H1 (cell line): ENCODE measurements around the gene RBMS1. TPM values are rescaled to one million over a fixed set of nuclear protein-coding genes. Genes with fewer than 3 reads are reported as not detected.

ENCODE experiments used
- CTCF ChIA-PET: fragments of 300-600 bp; sonication (Branson Sonifier 250); formaldehyde crosslinking; loops from one replicate; lab custom pipeline; 2021; ENCODE audit not compliant: partially characterized antibody; lab: Charles Lee
- POLR2A ChIA-PET: fragments of 300-600 bp; sonication (Branson Sonifier 250); formaldehyde crosslinking; loops from one replicate; lab custom pipeline; 2021; ENCODE audit warnings: inconsistent platforms; ENCODE audit not compliant: partially characterized antibody; lab: Charles Lee
- DNase-seq, 2 experiments: peaks; one replicate each; pipeline versions ENCODE4 v3.0.0 to v3.0.0-alpha.2; 2010 to 2022; ENCODE audit warnings: low spot score in 2 of 2, low read depth in 1 of 2, mixed read lengths in 1 of 2
- FAIRE-seq: peaks from 2 replicates; lab custom pipeline; 2011; peaks lifted over from hg19 to GRCh38; lab: Jason Lieb, UNC
- H2AFZ ChIP-seq: 2 replicates; pipeline ENCODE4 v1.8.1; 2012; ENCODE audit warnings: low read length, inconsistent platforms
- H2AK5ac ChIP-seq: 2 replicates; pipeline ENCODE4 v1.6.1; 2013; ENCODE audit warnings: low read depth, low read length
- H2BK120ac ChIP-seq: replicated peaks from 2 replicates; pipeline ENCODE3; 2013; ENCODE audit warnings: low read depth, low read length, inconsistent platforms
- H2BK12ac ChIP-seq: 2 replicates; pipeline ENCODE4 v1.6.1; 2013; ENCODE audit warnings: low read depth, low read length
- H2BK15ac ChIP-seq: 2 replicates; pipeline ENCODE4 v1.6.1; 2013; ENCODE audit warnings: low read length
- H2BK20ac ChIP-seq: 2 replicates; pipeline ENCODE4 v1.6.1; 2013; ENCODE audit warnings: low read length
- H2BK5ac ChIP-seq: 2 replicates; pipeline ENCODE4 v1.6.1; 2013; ENCODE audit warnings: low read depth, low read length
- H3K14ac ChIP-seq: 2 replicates; pipeline ENCODE4 v1.6.1; 2013; ENCODE audit warnings: inconsistent platforms; ENCODE audit not compliant: insufficient read length
- H3K18ac ChIP-seq: 2 replicates; pipeline ENCODE4 v1.6.1; 2013; ENCODE audit warnings: low read length; ENCODE audit errors: extremely low read depth
- H3K23ac ChIP-seq: 2 replicates; pipeline ENCODE4 v1.6.1; 2013; ENCODE audit warnings: inconsistent platforms; ENCODE audit not compliant: insufficient read length
- H3K23me2 ChIP-seq: 2 replicates; pipeline ENCODE4 v1.6.1; 2013; ENCODE audit warnings: low read depth, low read length
- H3K27ac ChIP-seq: 2 replicates; pipeline ENCODE4 v1.6.1; 2011; ENCODE audit warnings: low read depth, low read length, inconsistent platforms
- H3K27me3 ChIP-seq, 4 experiments: replicated peaks in 1 of 4; 1 replicate in 1 of 4; 2 replicates in 3 of 4; pipeline versions ENCODE4 v1.6.1 to v1.8.1; 2011 to 2013; ENCODE audit warnings: low read length in 3 of 4, mild to moderate bottlenecking in 3 of 4, inconsistent platforms in 2 of 4, mixed read lengths in 2 of 4, moderate library complexity in 1 of 4; ENCODE audit not compliant: control insufficient read depth in 3 of 4, insufficient read depth in 3 of 4; ENCODE audit errors: extremely low read depth in 1 of 4
- H3K36me3 ChIP-seq, 4 experiments: 2 replicates each; pipeline versions ENCODE4 v1.6.1 to v1.8.1; 2011 to 2013; ENCODE audit warnings: mild to moderate bottlenecking in 4 of 4, low read length in 3 of 4, moderate library complexity in 2 of 4, control low read depth in 1 of 4, inconsistent platforms in 1 of 4; ENCODE audit not compliant: insufficient read depth in 4 of 4, control insufficient read depth in 2 of 4
- H3K4ac ChIP-seq: replicated peaks from 2 replicates; pipeline ENCODE3; 2013; ENCODE audit warnings: low read length, low read depth, mixed read lengths, inconsistent platforms; ENCODE audit not compliant: insufficient read length
- H3K4me1 ChIP-seq, 4 experiments: replicated peaks in 1 of 4; 1 replicate in 1 of 4; 2 replicates in 3 of 4; pipeline versions ENCODE4 v1.6.1 to v1.8.1; 2011 to 2013; ENCODE audit warnings: low read length in 3 of 4, inconsistent platforms in 2 of 4, mixed read lengths in 1 of 4; ENCODE audit not compliant: insufficient read depth in 4 of 4, control insufficient read depth in 3 of 4
- H3K4me2 ChIP-seq, 2 experiments: 2 replicates each; pipeline versions ENCODE4 v1.6.1 to v1.8.1; 2011 to 2013; ENCODE audit warnings: low read depth in 2 of 2, low read length in 2 of 2, control low read depth in 1 of 2, inconsistent platforms in 1 of 2, mild to moderate bottlenecking in 1 of 2; ENCODE audit not compliant: insufficient read depth in 1 of 2
- H3K4me3 ChIP-seq, 4 experiments: fragments of 200-600, 300-600 bp in 1 of 4; sonication (generic), shearing (Covaris generic), sonication (Bioruptor Twin) in 1 of 4; 2 replicates each; pipeline versions ENCODE4 v1.5.1 to v1.8.1; 2011 to 2016; ENCODE audit warnings: low read length in 4 of 4, low read depth in 3 of 4, control low read depth in 2 of 4, inconsistent platforms in 2 of 4, mild to moderate bottlenecking in 2 of 4, mixed read lengths in 1 of 4, moderate library complexity in 1 of 4; ENCODE audit not compliant: insufficient read depth in 2 of 4; ENCODE audit errors: extremely low read depth in 1 of 4
- H3K56ac ChIP-seq: replicated peaks from 2 replicates; pipeline ENCODE3; 2013; ENCODE audit warnings: low read depth, mild to moderate bottlenecking, mixed read lengths, low read length, inconsistent platforms; ENCODE audit not compliant: insufficient read length
- H3K79me1 ChIP-seq: 2 replicates; pipeline ENCODE4 v1.6.1; 2013; ENCODE audit warnings: low read depth, low read length, control low read depth
- H3K79me2 ChIP-seq, 2 experiments: 2 replicates each; pipeline versions ENCODE4 v1.6.1 to v1.8.1; 2012 to 2013; ENCODE audit warnings: low read length in 2 of 2, mild to moderate bottlenecking in 2 of 2, inconsistent platforms in 1 of 2; ENCODE audit not compliant: insufficient read depth in 2 of 2, control insufficient read depth in 1 of 2
- H3K9ac ChIP-seq, 4 experiments: replicated peaks in 1 of 4; 1 replicate in 1 of 4; 2 replicates in 3 of 4; pipeline versions ENCODE4 v1.6.1 to v1.8.1; 2011 to 2013; ENCODE audit warnings: low read depth in 3 of 4, low read length in 3 of 4, control low read depth in 2 of 4, mild to moderate bottlenecking in 2 of 4, moderate library complexity in 2 of 4, inconsistent platforms in 1 of 4; ENCODE audit errors: extremely low read depth in 1 of 4
- H3K9me3 ChIP-seq, 2 experiments: 2 replicates each; pipeline versions ENCODE4 v1.6.1 to v1.8.1; 2012 to 2013; ENCODE audit warnings: mild to moderate bottlenecking in 2 of 2, moderate library complexity in 2 of 2, control low read depth in 1 of 2, inconsistent platforms in 1 of 2, low read depth in 1 of 2, low read length in 1 of 2, mixed read lengths in 1 of 2; ENCODE audit not compliant: insufficient read depth in 2 of 2
- H4K20me1 ChIP-seq, 2 experiments: replicated peaks in 1 of 2; 2 replicates each; pipeline versions ENCODE3 to v1.8.1; 2011 to 2013; ENCODE audit warnings: inconsistent platforms in 2 of 2, low read length in 2 of 2, mild to moderate bottlenecking in 1 of 2; ENCODE audit not compliant: insufficient read depth in 2 of 2, control insufficient read depth in 1 of 2
- H4K5ac ChIP-seq: 2 replicates; pipeline ENCODE4 v1.6.1; 2013; ENCODE audit warnings: low read length, low read depth, mixed read lengths, inconsistent platforms; ENCODE audit not compliant: insufficient read length
- H4K8ac ChIP-seq: 2 replicates; pipeline ENCODE4 v1.8.0; 2013; ENCODE audit warnings: mild to moderate bottlenecking, moderate library complexity, low read length, inconsistent platforms; ENCODE audit not compliant: insufficient read depth; ENCODE audit errors: extremely low read depth
- H4K91ac ChIP-seq: replicated peaks from 2 replicates; pipeline ENCODE3; 2013; ENCODE audit warnings: low read length, mixed read lengths, inconsistent platforms; ENCODE audit not compliant: insufficient read length
- ASH2L ChIP-seq: fragments of 200-600, 300-600 bp; sonication (generic); IDR thresholded peaks from one replicate; pipeline ENCODE4 v1.7.1; 2017; ENCODE audit warnings: low read length
- CREB1 ChIP-seq: IDR thresholded peaks from 2 replicates; pipeline ENCODE4 v1.6.1; 2012; ENCODE audit warnings: inconsistent platforms
- GTF2F1 ChIP-seq: IDR thresholded peaks from 2 replicates; pipeline ENCODE4 v1.6.1; 2012; ENCODE audit warnings: low read depth, low read length, improper control_type of control experiment, borderline replicate concordance
- JUN ChIP-seq: IDR thresholded peaks from 2 replicates; pipeline ENCODE4 v1.6.1; 2011; ENCODE audit warnings: low read depth, mild to moderate bottlenecking, improper control_type of control experiment, low read length
- SAP30 ChIP-seq: fragments of 300-600 bp; sonication (generic); IDR thresholded peaks from 2 replicates; pipeline ENCODE4 v1.7.1; 2012; ENCODE audit warnings: low read length, moderate library complexity, mild to moderate bottlenecking, inconsistent platforms; ENCODE audit not compliant: insufficient read depth, insufficient replicate concordance
- SP2 ChIP-seq: IDR thresholded peaks from 2 replicates; pipeline ENCODE4 v1.6.1; 2012; ENCODE audit warnings: mild to moderate bottlenecking, low read length, inconsistent platforms
- SRF ChIP-seq: IDR thresholded peaks from 2 replicates; pipeline ENCODE4 v1.6.1; 2011; ENCODE audit warnings: mild to moderate bottlenecking, low read depth, low read length, moderate library complexity
- USF2 ChIP-seq: IDR thresholded peaks from 2 replicates; pipeline ENCODE4 v1.6.1; 2011; ENCODE audit warnings: low read length, improper control_type of control experiment
- WGBS, 2 experiments: shearing (Covaris generic) in 1 of 2; methylation state at CpG; one replicate each; pipeline versions ENCODE4 v1.1.6 to v1.1.7; 2013 to 2015; ENCODE audit warnings: low lambda C conversion rate in 2 of 2, mixed read lengths in 2 of 2, inconsistent platforms in 1 of 2, low coverage in 1 of 2, missing lambda C conversion rate in 1 of 2; ENCODE audit not compliant: insufficient replicate concordance in 2 of 2, insufficient coverage in 1 of 2, insufficient read length in 1 of 2; ENCODE audit errors: extremely low coverage in 1 of 2, missing lambda C conversion rate in 1 of 2; 5-methylcytosine and 5-hydroxymethylcytosine counted together
- polyA plus RNA-seq, 7 experiments: library from polyadenylated mRNA; depleted of rRNA in 3 of 7; stranded (reverse) in 5 of 7; unstranded in 2 of 7; fragments of >200 nt in 5 of 7; fragments of 200-250 nt in 2 of 7; gene quantifications; 1 replicate in 5 of 7; 2 replicates in 1 of 7; 4 replicates in 1 of 7; pipeline versions ENCODE4 v1.2.1 to v1.2.3, GENCODE V29; 2011 to 2013; ENCODE audit warnings: missing spikeins in 2 of 7, mixed read lengths in 2 of 7
- total RNA-seq: library from RNA; stranded (reverse); fragmentation: NEBNext Ultra II Directional; extraction: Animal tissue kit (Norgen Biotek cat#: 25700); gene quantifications from 2 replicates; pipeline ENCODE4 v1.2.1, GENCODE V29; 2021

The RBMS1 gene
- total and polyA plus RNA-seq, 2 of the 8 experiments (the other 6 are each of a cell fraction or from before 2014, with no cell fraction given) = 53.7 to 60.0 TPM

DNA sequence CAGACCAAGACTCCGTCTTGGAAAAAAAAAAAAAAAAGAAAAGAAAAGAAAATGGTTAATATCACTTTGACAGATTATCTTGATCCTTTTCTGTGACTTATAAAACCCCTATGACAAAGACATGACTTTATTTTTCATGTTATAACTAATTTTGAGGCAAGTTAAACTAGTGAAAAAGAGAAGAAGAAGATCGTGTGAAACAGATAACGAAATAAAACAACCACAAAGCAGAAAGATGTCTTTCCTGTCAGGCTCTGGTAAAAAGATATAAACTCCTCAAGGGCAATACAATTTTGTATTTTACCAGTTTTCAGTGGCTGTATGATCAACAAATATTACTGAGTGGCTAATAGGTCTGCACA is 13.4 kb upstream of the RBMS1 start:
- Histone ChIP-seq H3K9me3 (no peaks in the 10 kb centered on the region), H3K23ac (no peak overlapping the region), H2BK12ac (no peak overlapping the region), H3K4me2 (no peak overlapping the region), H2AFZ (no peak overlapping the region), H2BK15ac (no peak overlapping the region), H4K20me1 (no peaks in the 10 kb centered on the region), H3K56ac (no peak overlapping the region), H2BK120ac (no peak overlapping the region), H3K27me3 (peaks cover 0 to 1% (median 0%) of the 10 kb centered on the region in 4 experiments; a peak in 1 of 7 replicates), H2BK20ac (no peak overlapping the region), H3K27ac (no peak overlapping the region), H2AK5ac (no peak overlapping the region), H3K23me2 (no peaks in the 10 kb centered on the region), H3K14ac (no peak overlapping the region), H3K4me3 (no peak overlapping the region), H4K5ac (no peak overlapping the region), H3K18ac (no peak overlapping the region), H3K36me3 (no peaks in the 10 kb centered on the region), H4K8ac (no peak overlapping the region), H3K9ac (no peak overlapping the region), H2BK5ac (no peak overlapping the region), H3K79me1 (no peaks in the 10 kb centered on the region), H3K4ac (no peak overlapping the region), H4K91ac (no peak overlapping the region), H3K79me2 (no peaks in the 10 kb centered on the region), H3K4me1 (no peaks in the 10 kb centered on the region)
- no peak for FAIRE-seq
- TF ChIP-seq USF2 (no peak), SAP30 (no peak), CREB1 (no peak), ASH2L (no peak), SP2 (no peak), SRF (no peak), JUN (no peak), GTF2F1 (no peak)
- POLR2A ChIA-PET = no interaction called here
- WGBS, 2 experiments = 93% methylated on average over 3 of the region's 3 CpGs; no CpG with 5 or more reads in 1 of the 2 experiments
- no peak for DNase-seq
- CTCF ChIA-PET = interaction anchor here (1.2 kb wide), 1 partner anchor 74 kb away, joined by 4 read pairs; no protein-coding TSS in a partner anchor
